Activated CD4-positive, alpha-beta T cell treated with anti-CD3 and anti-CD28 coated beads, Interleukin-2, Interleukin-6, amounts not matched to agents 100 ng/mL and 50 ng/mL, durations not matched to agents 16 hours and 8 hours (primary cell): ENCODE results near the gene KRTAP10-7.
"Not testable (repeated sequence)": the region's sequence is repeated elsewhere in the genome, so short reads cannot be mapped to it uniquely, and the experiment has no call there.

Source experiments
- DNase-seq: peaks from one replicate; pipeline ENCODE4 v3.0.0-alpha.2; 2020

KRTAP10-7 gene

DNA sequence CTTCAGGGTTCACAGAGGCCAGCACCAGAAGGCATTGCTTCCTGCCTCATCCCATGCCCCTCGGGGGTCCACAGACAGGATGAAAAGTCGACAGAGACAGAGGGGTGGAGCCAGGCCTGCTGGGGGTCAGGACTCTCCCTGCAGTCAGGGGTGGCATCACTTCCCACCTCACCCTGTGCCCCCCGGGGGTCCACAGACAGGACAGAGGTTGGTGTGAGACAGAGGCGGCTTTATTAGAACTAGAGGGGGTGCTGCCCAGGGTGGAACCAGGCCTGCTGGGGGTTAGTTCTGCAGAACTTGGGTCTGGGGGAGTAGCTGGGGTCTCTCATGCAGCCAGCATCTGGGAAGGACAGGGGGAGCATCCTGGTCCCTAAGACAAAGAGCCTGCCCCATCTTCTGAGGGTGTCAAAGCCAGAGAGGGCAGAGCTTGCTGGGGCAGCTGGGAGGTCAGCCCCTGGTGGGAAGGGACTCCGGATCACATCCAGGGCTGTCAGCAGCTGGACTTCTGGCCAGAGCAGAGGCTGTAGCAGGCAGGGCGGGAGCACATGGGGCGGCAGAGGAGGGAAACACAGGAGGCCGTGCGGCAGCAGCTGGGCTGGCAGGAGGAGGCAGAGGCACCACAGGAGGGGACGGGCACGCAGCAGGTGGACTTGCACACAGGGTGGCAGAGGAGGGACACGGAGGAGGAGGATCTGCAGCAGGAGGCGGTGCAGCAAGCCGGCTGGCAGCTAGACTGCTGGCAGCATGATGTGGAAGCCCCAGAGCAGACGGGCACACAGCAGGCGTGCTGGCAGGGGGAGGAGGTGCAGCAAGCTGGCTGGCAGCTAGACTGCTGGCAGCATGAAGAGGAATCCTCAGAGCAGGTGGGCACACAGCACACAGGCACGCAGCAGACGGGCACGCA, 9.2 kb upstream of the KRTAP10-7 start:
- not testable (repeated sequence) for DNase-seq

DNA sequence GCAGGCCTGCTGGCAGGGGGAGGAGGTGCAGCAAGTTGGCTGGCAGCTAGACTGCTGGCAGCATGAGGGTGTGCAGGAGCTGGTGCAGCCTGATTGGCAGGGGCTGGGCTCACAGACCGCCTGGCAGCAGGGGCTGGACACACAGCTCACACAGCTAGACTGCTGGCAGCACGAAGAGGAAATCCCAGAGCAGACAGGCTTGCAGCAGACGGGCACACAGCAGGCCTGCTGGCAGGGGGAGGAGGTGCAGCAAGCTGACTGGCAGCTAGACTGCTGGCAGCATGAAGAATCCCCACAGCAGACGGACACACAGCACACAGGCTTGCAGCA, 8.6 kb upstream of the KRTAP10-7 start:
- DNase-seq, result not testable (repeated sequence)

DNA sequence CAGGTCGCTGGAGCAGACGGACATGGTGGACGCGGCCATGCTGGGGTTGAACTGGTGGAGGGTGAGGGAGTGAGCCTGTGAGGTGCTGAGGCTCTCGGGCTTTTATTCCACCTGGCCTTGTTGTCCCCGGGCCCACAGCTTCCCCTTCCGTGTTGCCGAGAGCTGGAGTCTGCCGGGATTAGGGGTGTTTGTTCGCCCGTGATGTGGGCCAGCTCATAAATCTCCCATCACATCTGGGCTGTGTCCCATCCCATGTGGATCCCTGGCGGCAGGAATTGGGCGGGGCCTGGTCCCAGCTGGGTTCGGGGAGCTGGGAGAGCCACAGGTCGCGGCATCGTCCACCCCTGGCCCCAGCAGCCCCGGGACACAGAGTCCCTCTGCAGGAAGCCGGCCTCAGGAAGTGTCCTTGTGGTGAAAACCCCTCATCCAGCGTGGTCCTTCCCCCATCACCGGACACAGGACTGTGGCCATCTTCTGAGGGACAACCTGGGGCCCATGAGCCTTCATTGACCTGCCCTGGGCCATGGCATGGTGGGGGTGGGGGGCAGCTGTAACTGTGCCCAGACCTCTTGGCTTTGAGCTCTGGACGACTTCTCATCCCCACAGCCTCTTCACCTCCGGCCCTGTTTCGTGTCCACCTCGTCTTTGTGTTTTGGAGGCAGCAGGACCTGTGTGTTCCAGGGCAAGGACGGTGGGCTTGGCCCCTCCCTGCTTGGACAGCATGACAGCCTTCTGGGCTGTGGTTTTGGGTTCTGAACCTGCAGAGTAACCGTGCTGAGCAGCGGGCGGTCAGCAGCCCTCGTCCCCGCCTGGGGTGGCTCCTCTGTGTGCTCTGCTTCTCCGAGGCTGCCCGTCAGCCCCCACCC, 7.7 kb upstream of the KRTAP10-7 start, which contains the start of gene KRTAP10-6:
KRTAP10-6 (minus strand) TSS at position 60 of the 866 bp plus-strand sequence; CDS start at position 39, 21 bp downstream.
- DNase-seq, result no peak

DNA sequence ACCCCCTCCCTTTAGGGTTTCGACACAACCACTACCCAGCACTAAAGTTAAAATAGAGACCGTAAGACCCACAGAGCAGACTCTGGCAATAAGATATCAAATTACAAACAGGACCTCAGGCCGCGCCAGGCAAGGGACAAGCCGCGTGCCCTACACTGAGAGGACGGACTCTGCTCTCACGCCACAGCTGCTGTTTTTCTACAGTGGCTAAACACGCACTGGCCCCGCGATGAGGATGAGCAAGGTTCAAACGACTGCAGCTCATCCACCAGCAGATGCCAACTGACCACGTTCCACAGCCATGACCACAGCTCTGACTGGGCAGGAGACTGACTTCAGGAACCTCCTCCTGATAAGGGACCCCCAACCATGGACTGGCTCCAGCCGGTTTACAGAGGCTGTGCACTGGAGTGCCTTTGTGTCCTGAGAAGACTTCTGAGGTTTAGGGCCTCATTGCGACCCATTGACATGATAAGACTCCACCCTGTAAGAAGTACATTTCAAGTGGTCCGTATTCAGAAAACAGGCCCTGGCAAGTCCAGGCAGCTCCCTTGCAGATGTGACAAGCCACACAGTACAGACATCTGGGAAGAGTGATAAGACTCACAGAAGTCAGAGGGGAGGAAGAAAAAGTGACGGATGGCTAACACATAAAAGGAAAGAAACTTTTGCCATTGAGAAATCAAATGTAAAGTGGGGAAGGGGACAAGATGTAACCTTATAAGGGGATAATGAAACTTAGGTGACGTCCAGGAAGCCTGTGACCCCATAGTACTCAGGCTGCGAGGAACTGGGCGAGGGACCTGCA, 6.6 kb upstream of the KRTAP10-7 start:
- no peak for DNase-seq

DNA sequence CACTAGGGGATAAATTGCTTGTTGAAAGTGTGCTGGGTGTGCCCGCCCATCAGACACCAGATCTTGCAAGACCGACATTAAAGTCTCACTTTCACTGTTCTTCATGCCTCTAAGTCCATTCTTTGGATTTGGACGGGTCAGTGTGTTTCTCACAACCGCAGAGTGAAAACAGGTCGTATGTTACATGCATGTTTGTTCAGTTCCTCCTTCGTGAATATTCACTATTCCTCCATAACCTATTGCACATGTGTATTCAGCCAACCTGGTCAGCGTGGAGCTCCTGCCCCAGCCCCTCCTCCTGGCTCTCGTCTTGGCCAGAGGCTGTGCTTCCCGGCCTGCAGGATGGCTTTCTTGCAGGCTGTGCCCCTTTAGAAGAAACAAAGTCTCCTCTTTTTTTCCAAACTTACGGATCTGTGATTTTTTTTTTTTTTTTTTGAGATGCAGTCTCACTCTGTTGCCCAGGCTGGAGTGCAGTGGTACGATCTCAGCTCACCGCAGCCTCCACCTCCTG, 5.9 kb upstream of the KRTAP10-7 start:
- no peak for DNase-seq

DNA sequence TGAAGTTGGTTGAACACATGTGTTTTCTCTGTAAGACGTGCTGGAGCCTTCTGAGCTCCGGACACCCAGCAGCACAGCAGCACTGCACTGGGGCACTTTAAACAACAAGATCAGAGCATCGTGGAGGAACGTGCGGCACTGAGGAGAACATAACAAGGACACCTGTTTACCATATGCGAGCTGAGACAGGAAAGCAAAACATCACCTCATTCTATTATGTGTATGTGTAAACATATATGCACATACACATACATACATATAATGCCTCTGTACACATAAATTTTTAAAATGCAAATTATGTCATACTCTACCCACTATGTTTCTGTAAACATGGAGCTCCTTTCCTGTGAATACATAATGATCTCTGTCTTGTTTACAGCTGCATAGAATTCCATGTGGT, 4.9 kb upstream of the KRTAP10-7 start:
- no peak for DNase-seq

DNA sequence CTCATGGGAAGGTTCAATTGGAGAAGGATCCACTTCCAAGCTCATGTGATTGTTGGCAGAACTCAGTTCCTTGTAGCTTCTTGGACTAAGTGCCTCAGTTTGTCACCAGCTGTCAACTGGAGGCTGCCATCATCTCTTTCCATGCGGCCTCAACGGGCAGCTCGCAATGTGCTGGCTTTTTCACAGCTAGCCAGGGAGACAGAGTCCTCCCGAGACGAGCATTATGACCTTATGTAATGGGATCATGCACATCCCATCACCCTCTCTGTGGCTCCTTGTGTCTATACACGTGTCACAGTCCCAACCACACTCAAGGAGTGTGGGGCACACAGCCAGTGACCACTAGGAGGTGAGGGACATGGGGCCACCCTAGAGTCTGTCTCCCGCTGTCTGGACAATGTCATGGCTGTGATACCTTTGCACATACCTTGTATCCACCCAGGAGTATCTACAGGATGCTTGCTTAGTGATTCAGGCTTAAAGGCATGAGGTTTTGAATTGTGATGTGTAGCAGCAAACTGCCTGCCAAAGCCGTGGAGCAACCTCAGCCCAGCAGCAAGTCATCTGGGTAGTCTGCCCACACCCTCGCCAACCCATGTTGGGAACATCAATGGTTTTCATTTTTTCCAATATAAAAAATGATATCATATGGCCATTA, 4.2 kb upstream of the KRTAP10-7 start:
- no peak for DNase-seq

DNA sequence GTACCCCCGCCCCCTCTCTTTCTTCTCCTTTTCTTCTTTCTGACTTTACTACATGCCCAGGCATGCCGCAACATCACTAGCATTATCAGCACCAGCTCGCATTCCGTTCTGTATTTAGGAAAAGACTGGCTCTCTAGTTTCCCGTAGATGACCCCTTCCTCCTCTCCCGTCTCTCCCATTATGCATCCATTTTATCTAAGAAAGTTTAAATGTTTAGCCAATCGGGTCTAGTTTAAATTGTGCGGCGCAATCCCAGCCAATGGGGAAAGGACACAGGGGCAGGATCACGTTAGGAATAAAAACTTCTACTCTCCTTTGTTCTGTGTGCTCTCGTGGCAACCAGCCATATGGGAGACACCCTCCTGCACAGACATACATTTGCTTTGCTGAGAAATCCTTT, 2.3 kb upstream of the KRTAP10-7 start:
- no peak for DNase-seq

DNA sequence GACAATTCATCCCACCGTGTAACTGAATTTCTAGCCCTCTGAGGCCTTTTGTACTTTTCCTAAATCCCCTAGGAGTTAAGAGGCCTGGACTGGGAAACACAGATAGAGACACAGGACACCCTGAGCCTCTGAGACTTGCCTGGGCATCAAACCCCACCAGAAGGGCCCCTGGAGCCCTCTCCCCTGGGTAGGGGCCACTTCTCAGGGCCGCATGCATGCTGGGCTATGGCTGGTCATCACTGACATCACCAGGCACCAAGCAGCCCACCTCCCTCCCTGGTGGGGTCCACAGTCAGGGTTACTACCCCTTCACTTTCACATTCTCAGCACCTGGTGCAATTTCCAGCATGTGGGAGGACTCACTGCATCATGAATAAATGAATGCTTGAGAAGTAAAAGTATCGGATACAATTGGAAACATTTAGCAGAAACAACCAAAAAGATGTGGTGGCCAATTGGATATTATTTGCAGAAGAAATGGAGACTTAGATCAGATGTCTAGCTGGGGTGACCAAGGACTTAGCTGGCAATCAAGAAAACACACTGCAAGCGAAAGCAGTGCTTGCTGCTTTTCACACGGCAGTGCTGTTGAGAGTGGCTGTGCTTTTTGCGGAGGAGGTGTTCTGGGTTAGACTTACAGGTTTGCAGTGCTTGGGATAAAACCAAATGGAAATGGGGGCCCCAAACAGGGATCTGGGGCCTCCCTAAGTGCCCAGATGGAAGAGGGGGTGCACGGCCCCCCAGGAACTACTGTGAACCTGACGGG, 950 bp upstream of the KRTAP10-7 start:
- no peak for DNase-seq

DNA sequence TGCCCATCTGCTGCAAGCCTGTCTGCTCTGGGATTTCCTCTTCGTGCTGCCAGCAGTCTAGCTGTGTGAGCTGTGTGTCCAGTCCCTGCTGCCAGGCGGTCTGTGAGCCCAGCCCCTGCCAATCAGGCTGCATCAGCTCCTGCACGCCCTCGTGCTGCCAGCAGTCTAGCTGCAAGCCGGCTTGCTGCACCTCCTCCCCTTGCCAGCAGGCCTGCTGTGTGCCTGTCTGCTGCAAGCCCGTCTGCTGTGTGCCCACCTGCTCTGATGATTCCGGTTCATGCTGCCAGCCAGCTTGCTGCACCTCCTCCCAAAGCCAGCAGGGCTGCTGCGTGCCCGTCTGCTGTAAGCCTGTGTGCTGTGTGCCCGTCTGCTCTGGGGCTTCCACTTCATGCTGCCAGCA, 694 bp downstream of the KRTAP10-7 start:
- DNase-seq, result not testable (repeated sequence)

DNA sequence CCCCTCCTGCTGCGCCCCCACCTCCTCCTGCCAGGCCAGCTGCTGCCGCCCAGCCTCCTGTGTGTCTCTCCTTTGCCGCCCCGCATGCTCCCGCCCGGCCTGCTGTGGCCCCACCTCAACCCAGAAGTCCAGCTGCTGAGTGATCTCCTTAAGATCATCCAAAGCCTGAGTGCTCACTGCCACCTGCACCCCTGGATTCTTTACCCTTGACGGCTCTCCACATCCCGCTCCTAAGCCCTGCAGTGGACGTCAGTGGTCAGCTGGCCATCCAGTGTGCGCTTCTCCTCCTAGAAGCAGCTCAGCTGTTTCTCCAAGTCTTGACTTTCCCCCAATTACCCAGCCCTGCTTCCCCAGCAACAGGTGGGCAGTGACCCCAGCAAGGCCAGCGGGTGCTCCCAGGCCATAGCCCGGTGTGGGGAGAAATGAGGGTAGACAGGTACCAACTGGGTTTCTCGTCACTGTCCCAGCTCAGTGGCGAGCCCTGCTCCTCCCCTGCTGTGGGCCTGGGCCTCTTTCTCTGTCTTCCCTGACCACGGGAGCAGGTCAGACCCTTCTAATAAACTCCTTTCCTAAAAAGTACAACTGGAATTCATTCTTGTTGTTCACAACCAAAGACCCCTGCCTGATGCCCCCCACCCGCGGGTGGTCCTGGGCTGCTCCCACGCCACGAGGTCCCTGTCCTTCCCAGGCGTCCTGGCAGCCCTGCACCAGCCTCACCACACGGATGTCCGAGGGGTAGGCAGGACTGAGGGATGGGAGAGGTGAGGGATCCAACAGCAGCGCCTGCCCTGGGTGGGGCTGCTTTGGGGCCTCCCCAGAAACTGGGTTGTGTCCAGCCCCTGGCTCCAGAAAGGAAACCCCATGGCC, 1.4 kb downstream of the KRTAP10-7 start:
- DNase-seq, result no peak

DNA sequence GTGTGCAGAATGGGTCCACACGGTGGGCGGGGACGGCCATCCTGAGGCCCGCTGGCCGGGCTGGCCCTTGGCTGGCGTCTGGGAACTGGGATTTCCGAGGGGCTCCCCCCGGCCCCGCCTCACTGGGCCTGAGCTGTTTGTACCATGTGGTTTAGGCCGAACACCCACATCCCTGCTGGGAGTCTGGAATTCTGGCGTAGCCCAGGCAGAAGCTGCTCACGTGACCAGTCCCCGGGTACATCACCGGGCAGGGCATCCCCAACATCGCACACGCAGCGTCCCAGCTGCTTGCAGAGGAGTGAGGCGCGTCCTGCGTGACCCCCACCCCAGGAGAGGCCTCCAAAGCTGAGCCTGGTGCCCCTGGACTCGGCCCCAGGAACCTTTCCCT, 2.1 kb downstream of the KRTAP10-7 start:
- no peak for DNase-seq

DNA sequence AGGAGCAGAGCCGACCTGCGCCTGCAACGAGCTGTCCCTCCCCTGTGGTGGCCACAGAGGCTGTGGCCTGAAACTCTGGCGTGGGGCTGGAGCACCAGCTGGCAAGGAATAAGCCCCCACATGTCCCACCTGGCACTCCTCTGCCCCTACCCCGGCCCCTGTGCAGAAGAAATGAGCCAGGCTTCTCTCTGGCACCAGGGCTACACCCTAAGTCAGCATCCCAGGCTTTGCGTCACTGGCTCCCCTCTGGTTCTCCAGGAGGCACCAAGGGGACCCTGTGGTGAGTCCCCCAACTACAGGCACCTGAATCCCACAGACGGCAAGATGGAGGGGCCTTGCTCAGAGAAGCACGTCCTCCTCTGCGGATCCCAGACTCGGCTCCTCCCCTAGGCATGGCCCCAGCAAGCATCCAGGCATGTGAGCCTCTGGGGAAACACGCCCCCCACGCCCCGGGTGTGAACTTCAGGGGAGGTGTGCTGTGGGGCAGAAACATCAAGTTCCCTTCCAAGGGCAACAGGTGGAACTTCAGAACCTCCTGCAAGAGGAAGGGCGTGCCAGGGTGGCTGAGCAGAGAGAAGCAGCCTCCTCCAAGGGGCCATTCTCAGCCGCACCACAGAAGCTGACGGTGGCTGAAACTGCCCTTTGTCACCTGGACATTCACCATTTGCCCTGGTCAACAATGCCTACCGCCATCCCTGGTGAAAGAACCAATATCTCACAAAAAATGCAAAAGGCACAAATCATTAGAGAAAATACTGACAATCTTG, 2.9 kb downstream of the KRTAP10-7 start:
- DNase-seq, result no peak

DNA sequence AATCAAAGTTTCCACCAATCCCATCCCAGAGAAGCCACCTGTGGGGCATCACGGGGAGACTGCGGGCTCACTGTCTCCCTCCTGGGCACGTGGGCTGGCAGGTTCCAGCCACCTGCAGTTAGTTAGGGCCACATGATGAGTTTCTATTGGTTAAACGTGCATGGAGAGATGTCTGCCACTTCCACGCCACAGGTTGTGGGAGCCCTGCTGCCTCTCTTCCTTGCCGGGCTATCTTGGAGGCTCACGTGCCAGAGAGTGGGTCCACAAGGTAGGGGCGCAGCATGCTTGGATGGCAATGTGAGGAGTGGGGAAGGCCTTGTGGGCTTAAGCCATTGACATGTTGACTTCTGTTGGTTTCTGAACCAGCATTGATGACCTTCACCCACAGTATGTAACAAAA, 3.5 kb downstream of the KRTAP10-7 start:
- no peak for DNase-seq

DNA sequence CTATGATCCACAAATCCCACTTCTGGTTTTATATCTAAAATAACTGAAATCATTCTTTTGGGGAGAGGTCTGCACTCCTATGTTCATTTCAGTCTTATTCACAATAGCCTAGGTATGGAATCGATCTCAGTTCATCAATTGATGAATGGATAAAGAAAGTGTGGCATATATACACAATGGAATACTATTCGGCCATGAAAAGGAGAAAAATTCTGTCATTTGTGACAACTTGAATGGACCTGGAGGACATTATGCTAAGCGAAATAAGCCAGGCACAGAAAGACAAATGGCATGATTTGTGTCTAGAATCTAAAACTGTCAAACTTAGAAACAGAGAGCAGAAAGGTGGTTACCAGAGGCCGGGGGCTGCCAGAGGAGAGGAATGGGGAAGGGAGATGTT, 6.1 kb downstream of the KRTAP10-7 start:
- DNase-seq, result no peak

DNA sequence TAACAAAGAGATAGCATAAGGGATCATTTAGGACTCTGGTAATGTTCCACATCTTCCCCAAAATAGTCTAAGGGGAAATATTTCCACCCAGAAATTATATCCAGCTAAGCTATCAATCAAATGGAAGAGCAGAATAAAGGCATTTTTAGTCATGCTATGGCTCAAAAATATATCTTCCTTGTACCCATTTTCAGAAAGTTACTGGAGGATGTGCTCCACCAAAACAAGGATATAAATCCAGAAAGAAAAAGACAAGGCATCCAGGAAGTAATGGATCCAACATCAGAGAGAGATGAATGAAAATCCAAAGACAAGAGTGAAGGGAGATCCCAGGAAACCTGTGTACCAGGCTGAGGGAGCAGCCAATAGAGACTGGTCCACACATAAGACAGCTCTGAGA, 8.8 kb downstream of the KRTAP10-7 start:
- no peak for DNase-seq

DNA sequence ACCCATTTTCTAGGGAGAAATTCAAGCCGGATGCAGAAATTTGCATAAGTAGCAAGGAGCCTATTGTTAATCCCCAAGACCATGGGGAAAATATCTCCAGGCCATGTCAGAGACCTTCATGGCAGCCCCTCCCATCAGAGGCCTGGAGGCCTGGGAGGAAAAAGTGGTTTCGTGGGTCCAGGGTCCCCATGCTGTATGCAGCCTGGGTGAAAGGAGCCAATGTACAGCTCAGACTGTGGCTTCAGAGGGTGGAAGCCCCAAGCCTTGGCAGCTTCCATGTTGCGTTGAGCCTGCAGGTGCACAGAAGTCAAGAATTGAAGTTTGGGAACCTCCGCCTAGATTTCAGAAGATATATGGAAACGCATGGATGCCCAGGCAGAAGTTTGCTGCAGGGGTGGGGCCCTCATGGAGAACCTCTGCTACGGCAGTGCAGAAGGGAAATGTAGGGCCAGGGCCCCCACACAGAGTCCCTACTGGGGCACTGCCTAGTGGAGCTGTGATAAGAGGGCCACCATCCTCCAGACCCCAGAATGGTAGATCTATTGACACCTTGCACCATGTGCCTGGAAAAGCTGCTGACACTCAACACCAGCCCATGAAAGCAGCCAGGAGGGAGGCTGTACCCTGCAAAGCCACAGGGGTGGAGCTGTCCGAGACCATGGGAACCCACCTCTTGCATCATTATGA, 9.9 kb downstream of the KRTAP10-7 start:
- DNase-seq, result not testable (repeated sequence)

DNA sequence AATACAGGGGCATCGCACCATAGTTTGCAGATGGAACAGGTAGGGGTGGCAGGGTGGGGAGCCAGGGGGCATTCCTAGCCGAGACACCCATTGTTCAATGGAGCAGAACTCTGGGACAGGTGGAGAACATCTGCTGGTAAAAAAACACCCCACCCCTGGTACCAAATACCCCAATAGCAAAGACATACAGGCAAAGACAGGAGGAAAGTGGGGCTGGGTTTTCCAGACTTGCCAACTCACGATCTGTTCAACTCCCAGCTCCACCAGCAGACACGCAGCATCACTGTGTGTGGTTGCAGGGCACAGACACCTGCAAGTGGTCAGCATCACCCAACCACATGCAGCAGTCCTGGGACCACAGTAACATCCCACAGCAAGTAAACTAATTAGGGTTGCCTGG, 11.2 kb downstream of the KRTAP10-7 start:
- DNase-seq, result no peak

DNA sequence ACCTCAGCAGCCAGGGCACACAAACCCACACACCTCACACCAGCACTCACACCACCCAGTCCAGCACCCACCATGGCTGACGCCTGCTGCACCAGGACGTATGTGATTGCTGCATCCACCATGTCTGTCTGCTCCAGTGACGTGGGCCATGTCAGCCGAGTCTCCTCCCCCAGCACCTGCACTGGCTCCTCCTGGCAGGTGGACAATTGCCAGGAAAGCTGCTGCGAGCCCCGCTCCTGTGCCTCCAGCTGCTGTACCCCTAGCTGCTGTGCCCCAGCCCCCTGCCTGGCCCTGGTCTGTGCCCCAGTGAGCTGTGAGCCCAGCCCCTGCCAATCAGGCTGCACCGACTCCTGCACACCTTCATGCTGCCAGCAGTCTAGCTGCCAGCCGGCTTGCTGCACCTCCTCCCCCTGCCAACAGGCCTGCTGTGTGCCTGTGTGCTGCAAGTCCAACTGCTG, 11.7 kb downstream of the KRTAP10-7 start, which contains the start of gene KRTAP10-8:
KRTAP10-8 (plus strand) TSS at position 51 of the 458 bp plus-strand sequence; CDS start at position 73, 22 bp downstream.
- DNase-seq, result no peak
